GM21723 (cell line): ENCODE measurements around the gene CACNA1S.

Source experiments
- ATAC-seq: cut with Tn5 transposase; IDR thresholded peaks from one replicate; pipeline ENCODE4 v1.9.1; 2021; ENCODE audit warnings: mild to moderate bottlenecking, moderate library complexity; ENCODE audit not compliant: unreplicated experiment

The CACNA1S gene

GRCh38 chr1:201016943-201017827, 95.0 kb downstream of the CACNA1S start:
- ATAC-seq = no peak

GRCh38 chr1:201016211-201016651, 96.0 kb downstream of the CACNA1S start:
- no peak for ATAC-seq

- ATAC-seq = no peak
These were observed 96.6 kb downstream of the CACNA1S start for GRCh38 chr1:201015551-201016091.

DNA sequence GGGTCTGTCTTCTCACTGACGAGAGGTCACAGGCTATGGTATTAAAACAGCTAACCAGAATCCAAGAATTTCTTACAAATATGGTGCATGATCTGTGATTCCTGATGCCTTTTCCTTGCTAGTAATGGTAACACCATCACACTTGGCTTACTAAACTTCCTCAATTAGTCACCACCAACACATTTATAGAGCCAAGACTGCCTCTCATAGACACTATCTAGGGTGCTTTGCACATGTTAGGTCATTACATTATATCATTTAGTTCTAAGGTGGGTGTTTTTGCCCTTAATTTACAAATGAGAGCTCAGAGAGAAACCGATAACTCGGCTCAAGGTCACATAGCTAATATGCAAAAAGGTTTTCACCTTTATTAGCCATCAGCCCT, 97.4 kb downstream of the CACNA1S start:
- no peak for ATAC-seq

DNA sequence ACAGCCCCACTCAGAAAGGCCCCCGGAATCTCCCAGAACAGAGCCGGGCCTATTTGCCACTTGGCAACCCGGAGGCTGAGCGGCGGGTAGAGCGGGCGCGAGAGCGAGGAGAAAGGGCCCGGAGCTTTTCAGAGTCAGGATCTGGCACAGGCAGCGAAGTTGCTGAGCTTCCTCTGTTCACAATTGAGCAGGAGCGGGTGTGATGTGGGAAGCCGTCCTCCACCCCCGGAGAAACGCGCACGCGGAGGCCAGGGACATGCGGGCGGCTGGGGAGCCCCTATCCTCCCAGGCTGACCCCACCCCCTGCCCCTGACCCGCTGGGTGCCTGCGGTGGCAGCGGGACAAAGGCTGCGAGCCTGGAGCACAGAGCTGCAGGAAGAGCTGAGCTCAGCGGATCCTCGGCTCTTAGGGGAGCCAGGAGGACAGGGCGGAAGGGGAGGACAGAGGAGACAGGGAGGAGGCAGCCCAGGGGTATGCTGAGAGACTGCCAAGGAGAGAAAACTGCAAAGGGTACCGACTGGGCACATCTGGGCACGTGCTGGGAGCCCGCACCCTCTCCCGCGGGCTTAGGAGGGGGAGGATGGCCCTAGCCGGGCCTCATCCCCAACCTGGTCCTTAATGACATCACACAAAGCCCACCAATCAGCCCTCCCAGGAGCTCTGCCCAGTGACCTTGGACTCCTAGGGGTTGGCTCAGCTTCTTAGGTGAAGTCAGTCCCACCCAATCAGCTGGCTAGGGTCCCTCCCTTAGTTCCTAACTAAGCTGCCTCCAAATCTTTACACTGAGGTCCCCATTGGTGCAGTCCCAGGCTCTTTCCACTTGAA, 98.0 kb downstream of the CACNA1S start:
- no peak for ATAC-seq

- ATAC-seq = no peak
These were observed 99.2 kb downstream of the CACNA1S start for GRCh38 chr1:201013031-201013485.

DNA sequence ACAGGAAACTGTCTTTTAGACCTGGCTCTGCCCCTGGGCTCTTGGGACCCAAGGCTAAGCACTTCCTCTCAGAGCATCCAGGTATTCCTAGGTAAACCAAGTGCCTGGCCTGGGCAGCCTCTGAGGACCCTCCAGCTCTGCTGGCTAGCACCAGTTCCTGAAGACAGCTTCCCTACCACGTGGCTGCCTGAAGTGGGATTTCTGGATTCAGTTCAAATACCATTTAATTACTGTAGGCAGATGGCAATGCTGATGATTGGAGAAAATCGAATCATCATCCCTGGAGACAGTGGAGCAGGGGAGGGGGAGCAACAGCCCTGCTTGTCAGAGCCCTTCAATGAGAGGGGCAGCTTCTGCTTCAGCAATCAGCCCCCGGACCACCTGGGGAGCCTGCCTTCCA, 100.6 kb downstream of the CACNA1S start:
- no peak for ATAC-seq

- ATAC-seq = no peak
These were observed 102.1 kb downstream of the CACNA1S start for GRCh38 chr1:201009962-201010645.

GRCh38 chr1:201008666-201009360, 103.4 kb downstream of the CACNA1S start:
- ATAC-seq = no peak

DNA sequence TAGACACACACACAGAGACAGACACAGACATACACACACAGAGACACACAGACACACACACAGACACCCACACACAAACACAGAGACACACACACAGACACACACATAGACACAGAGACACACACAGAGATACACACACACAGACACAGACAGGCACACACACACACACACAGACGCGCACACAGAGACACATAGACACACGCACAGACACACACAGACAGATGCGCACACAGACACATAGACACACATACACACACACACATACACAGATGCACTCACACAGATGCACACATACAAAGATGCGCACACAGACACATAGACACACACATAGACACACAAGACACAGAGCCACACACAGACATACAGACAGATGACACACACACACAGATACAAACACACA, 104.7 kb downstream of the CACNA1S start:
- ATAC-seq = no peak

DNA sequence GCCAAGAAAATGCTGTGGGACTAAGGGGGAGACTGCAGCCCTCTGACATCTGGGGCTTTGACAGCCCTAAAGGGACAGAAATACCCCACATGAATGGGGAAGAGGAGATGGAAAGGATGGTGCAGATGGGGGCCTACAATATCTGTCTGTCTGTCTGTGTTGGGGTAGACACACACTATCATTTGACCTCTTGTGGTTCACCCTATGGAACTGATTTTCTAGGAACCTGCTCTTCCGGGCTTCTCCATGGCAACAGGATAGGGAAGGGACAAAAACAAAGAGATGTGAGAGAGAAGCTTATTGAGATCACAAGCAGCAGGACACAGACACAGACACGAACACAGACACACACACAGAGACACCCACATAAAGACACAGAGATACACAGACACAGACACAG, 105.8 kb downstream of the CACNA1S start:
- no peak for ATAC-seq

GRCh38 chr1:201004732-201005131, 107.5 kb downstream of the CACNA1S start:
- ATAC-seq = no peak

DNA sequence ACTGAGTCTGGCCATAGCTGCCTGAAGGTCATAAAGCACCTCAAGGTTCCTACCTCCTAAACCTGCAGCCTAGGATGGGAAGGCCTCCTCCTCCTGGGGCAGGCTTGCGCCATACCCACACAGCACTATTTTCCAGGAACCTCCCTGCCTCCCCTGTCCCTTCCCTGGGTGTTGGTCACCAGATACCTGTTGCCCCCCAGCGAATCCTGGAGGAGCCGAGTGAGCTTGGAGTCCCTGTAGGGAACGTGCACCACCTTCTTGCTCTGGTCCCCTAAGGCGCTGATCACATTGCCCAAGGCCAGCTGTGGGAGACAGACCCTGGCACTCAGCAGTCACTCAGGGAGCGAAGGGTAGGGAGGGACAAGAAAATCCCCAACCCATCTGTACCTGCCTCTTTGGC, 108.1 kb downstream of the CACNA1S start:
- no peak for ATAC-seq

DNA sequence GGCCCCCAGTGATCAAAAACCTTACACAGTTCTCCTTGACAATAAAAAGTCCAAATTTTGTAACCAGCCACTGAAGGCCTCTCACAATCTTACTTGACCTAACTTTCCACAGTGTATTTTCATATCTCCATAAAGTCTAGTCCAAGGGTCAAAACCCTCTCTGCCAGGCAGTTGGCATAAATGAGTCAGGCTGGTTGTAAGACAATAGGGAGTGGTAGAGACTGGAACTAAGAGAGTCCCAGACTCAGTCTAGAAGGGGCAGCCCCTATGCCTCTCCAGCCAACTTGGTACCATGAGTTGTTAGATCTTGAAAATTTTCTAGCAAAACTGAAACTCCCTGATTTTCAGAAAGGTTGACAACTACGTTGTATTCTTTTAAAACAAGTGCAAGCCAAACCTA, 109.7 kb downstream of the CACNA1S start:
- ATAC-seq = no peak

DNA sequence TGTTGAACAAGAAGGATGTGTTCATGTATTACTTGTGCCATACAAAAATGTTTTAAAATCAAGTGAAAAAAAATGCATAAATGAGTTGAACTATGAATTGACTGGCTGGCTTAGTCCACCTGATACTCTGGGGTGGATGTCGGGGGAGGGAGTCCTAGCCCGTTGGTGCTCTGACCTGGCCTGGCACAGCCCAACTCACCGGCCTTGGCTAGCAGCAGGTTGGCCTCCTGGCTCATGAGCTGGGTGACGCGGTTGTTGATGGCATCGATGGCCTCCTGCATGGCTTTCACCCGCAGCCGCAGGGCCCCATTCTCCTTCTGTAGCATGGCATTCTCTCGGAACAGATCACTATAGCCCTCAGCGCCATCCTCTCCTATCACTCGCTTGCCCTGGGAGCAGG, 110.3 kb downstream of the CACNA1S start:
- no peak for ATAC-seq

- no peak for ATAC-seq
These were observed 111.8 kb downstream of the CACNA1S start for GRCh38 chr1:201000391-201000790.

DNA sequence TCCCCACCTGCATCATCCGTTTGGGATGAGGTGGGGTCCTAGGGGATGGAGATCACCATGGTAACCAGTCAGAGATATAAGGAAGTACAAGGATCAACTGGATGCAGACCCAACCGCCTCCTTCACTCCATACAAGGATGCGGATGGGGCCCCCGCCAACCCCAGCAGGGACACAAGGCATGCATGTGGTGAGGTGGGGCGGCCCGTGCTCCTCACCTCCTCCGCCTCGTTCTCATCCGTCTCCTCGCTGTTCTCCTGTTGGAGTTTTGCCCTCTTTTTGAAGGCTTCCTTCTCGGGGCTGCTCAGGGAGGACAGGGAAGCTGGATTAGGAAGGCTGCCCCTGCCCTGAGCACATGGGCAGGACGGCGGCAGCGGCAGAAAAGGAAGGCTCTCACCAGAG, 112.6 kb downstream of the CACNA1S start:
- ATAC-seq = no peak

GRCh38 chr1:200998323-200998722, 113.9 kb downstream of the CACNA1S start:
- no peak for ATAC-seq

GRCh38 chr1:200992382-200993048, 119.7 kb downstream of the CACNA1S start:
- no peak for ATAC-seq

DNA sequence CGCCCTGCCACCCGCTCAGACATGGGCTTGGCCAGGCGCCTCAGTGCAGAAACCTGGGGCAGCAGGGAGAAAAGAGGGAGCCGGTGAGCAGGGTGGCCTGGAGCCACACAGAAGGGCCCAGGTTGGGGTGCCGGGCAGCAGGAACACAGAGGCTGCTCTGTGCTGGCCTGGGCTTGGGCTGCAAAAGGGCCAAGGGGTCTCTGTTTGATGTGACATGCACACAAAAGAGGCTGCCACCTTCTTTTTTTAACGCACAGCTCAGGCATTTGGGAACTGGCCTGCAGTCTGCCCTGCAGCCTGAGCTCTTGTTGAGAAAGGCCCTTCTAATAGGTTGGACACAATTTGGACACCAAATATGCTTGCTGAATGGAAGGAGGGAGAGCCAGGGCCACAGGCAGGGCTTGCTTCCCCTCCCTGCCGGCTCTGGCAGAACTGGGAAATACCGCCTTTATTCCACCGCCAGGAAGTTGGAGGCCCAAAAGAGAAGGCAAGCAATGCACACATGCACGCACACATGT, 121.1 kb downstream of the CACNA1S start:
- no peak for ATAC-seq
